H9 (cell line): ENCODE measurements around the gene ABCC4. TPM values are rescaled to one million over a fixed set of nuclear protein-coding genes. Genes with fewer than 3 reads are reported as not detected.
A peak's percentile ranks its signal among the peaks of the same experiment; 100 is the strongest.

Experiments
- DNase-seq: peaks from one replicate; pipeline ENCODE4 v3.0.0-alpha.2; 2017
- H2AFZ ChIP-seq: one replicate; pipeline ENCODE4 v1.6.1; 2013; ENCODE audit warnings: mild to moderate bottlenecking, low read length, control low read depth, moderate library complexity
- H2AK5ac ChIP-seq: 2 replicates; pipeline ENCODE4 v1.6.1; 2013; ENCODE audit warnings: low read length, control low read depth, mixed read lengths; ENCODE audit not compliant: insufficient read length
- H2BK120ac ChIP-seq: one replicate; pipeline ENCODE4 v1.6.1; 2013; ENCODE audit warnings: low read depth, mild to moderate bottlenecking, low read length, control low read depth, inconsistent platforms; ENCODE audit not compliant: poor library complexity, severe bottlenecking
- H2BK12ac ChIP-seq: 2 replicates; pipeline ENCODE4 v1.6.1; 2013; ENCODE audit warnings: low read length, control low read depth, mixed read lengths, low read depth; ENCODE audit not compliant: insufficient read length
- H2BK15ac ChIP-seq: 2 replicates; pipeline ENCODE4 v1.6.1; 2013; ENCODE audit warnings: low read depth, low read length, control low read depth
- H2BK20ac ChIP-seq: one replicate; pipeline ENCODE4 v1.6.1; 2013; ENCODE audit warnings: low read depth, mild to moderate bottlenecking, low read length, control low read depth, inconsistent platforms; ENCODE audit not compliant: poor library complexity, severe bottlenecking
- H2BK5ac ChIP-seq: 2 replicates; pipeline ENCODE4 v1.6.1; 2013; ENCODE audit warnings: low read length, control low read depth, mixed read lengths; ENCODE audit not compliant: insufficient read length
- H3K14ac ChIP-seq: 2 replicates; pipeline ENCODE4 v1.6.1; 2013; ENCODE audit warnings: low read length, control low read depth; ENCODE audit not compliant: insufficient read depth
- H3K18ac ChIP-seq: 2 replicates; pipeline ENCODE4 v1.6.1; 2013; ENCODE audit warnings: low read depth, mild to moderate bottlenecking, mixed read lengths, low read length, control low read depth; ENCODE audit not compliant: insufficient read length
- H3K23ac ChIP-seq: 2 replicates; pipeline ENCODE4 v1.6.1; 2013; ENCODE audit warnings: low read length, control low read depth, mixed read lengths, low read depth; ENCODE audit not compliant: insufficient read length
- H3K23me2 ChIP-seq: 2 replicates; pipeline ENCODE4 v1.6.1; 2013; ENCODE audit warnings: low read depth, mild to moderate bottlenecking, mixed read lengths, low read length, control low read depth; ENCODE audit not compliant: insufficient read length, poor library complexity, severe bottlenecking
- H3K27ac ChIP-seq: 2 replicates; pipeline ENCODE4 v1.5.1; 2013; ENCODE audit warnings: low read length, control low read depth, mixed read lengths, low read depth; ENCODE audit not compliant: insufficient read length
- H3K27me3 ChIP-seq: 2 replicates; pipeline ENCODE4 v1.6.1; 2013; ENCODE audit warnings: low read length, control low read depth, inconsistent platforms; ENCODE audit not compliant: insufficient read depth
- H3K4ac ChIP-seq: 2 replicates; pipeline ENCODE4 v1.6.1; 2013; ENCODE audit warnings: low read depth, mild to moderate bottlenecking, control low read depth, inconsistent platforms, low read length, moderate library complexity
- H3K4me1 ChIP-seq: 2 replicates; pipeline ENCODE4 v1.6.1; 2013; ENCODE audit warnings: low read length, control low read depth, inconsistent platforms; ENCODE audit not compliant: insufficient read depth
- H3K4me2 ChIP-seq: 2 replicates; pipeline ENCODE4 v1.6.1; 2013; ENCODE audit warnings: low read length, control low read depth, mixed read lengths; ENCODE audit not compliant: insufficient read length, insufficient read depth
- H3K56ac ChIP-seq: 2 replicates; pipeline ENCODE4 v1.6.1; 2013; ENCODE audit warnings: low read depth, mild to moderate bottlenecking, mixed read lengths, low read length, control low read depth; ENCODE audit not compliant: insufficient read length
- H3K79me1 ChIP-seq: 2 replicates; pipeline ENCODE4 v1.6.1; 2013; ENCODE audit warnings: low read depth, mild to moderate bottlenecking, moderate library complexity, low read length, control low read depth, inconsistent platforms; ENCODE audit not compliant: insufficient read depth, poor library complexity, severe bottlenecking
- H3K79me2 ChIP-seq: 2 replicates; pipeline ENCODE4 v1.6.1; 2013; ENCODE audit warnings: low read length, control low read depth, inconsistent platforms; ENCODE audit not compliant: insufficient read depth
- H3K9ac ChIP-seq: 2 replicates; pipeline ENCODE4 v1.6.1; 2013; ENCODE audit warnings: low read length, control low read depth, mixed read lengths; ENCODE audit not compliant: insufficient read length; ENCODE audit errors: extremely low read depth
- H3K9me3 ChIP-seq: one replicate; pipeline ENCODE4 v1.6.1; 2013; ENCODE audit warnings: low read depth, low read length, inconsistent platforms; ENCODE audit not compliant: control insufficient read depth
- H3T11ph ChIP-seq: one replicate; pipeline ENCODE4 v1.6.1; 2013; ENCODE audit warnings: mild to moderate bottlenecking, low read length, control low read depth, inconsistent platforms
- H4K20me1 ChIP-seq: one replicate; pipeline ENCODE4 v1.6.1; 2013; ENCODE audit not compliant: control insufficient read depth, insufficient read length, insufficient read depth
- H4K5ac ChIP-seq: 2 replicates; pipeline ENCODE4 v1.6.1; 2013; ENCODE audit warnings: low read depth, mild to moderate bottlenecking, mixed read lengths, low read length, control low read depth; ENCODE audit not compliant: insufficient read length
- H4K8ac ChIP-seq: replicated peaks from 2 replicates; pipeline ENCODE4 v1.6.1; 2013; ENCODE audit warnings: low read length, control low read depth, mixed read lengths, low read depth; ENCODE audit not compliant: insufficient read length
- H4K91ac ChIP-seq: 2 replicates; pipeline ENCODE4 v1.6.1; 2013; ENCODE audit warnings: low read depth, mild to moderate bottlenecking, moderate library complexity, mixed read lengths, low read length, control low read depth; ENCODE audit not compliant: insufficient read length
- H3K27ac Mint-ChIP-seq, 3 experiments: 2 replicates in 2 of 3; 3 replicates in 1 of 3; pipeline ENCODE4 v1.8.0; 2020 to 2021; ENCODE audit warnings: mixed read lengths in 3 of 3, mild to moderate bottlenecking in 1 of 3, moderate library complexity in 1 of 3
- H3K27me3 Mint-ChIP-seq: 2 replicates; pipeline ENCODE4 v1.8.0; 2021; ENCODE audit warnings: low read depth, mild to moderate bottlenecking, moderate library complexity, mixed read lengths
- H3K36me3 Mint-ChIP-seq, 3 experiments: 2 replicates in 2 of 3; 3 replicates in 1 of 3; pipeline ENCODE4 v1.8.0; 2020 to 2021; ENCODE audit warnings: low read depth in 3 of 3, mixed read lengths in 3 of 3; ENCODE audit not compliant: insufficient read depth in 1 of 3
- H3K4me1 Mint-ChIP-seq, 2 experiments: 2 replicates each; pipeline ENCODE4 v1.8.0; 2020; ENCODE audit warnings: mixed read lengths in 2 of 2
- H3K4me3 Mint-ChIP-seq, 2 experiments: 2 replicates in 1 of 2; 3 replicates in 1 of 2; pipeline ENCODE4 v1.8.0; 2020 to 2021; ENCODE audit warnings: mild to moderate bottlenecking in 2 of 2, mixed read lengths in 2 of 2, moderate library complexity in 1 of 2
- H3K9me3 Mint-ChIP-seq, 2 experiments: 2 replicates in 1 of 2; 3 replicates in 1 of 2; pipeline ENCODE4 v1.8.0; 2020; ENCODE audit warnings: mild to moderate bottlenecking in 2 of 2, mixed read lengths in 2 of 2, moderate library complexity in 1 of 2
- CTCF ChIP-seq: fragments of 200-600 bp; sonication (generic); conservative IDR thresholded peaks from 3 replicates; pipeline ENCODE4 v1.8.0; 2021; ENCODE audit warnings: antibody characterized with exemption, mild to moderate bottlenecking
- WGBS: extraction: QIAGEN DNeasy Blood & Tissue Kit; methylation state at CpG from one replicate; pipeline ENCODE4 v1.1.7; 2013; ENCODE audit warnings: missing lambda C conversion rate, low lambda C conversion rate, mixed read lengths; ENCODE audit not compliant: insufficient read length; ENCODE audit errors: extremely low coverage; 5-methylcytosine and 5-hydroxymethylcytosine counted together
- total RNA-seq: library from RNA; stranded (reverse); gene quantifications from 2 replicates; pipeline ENCODE4 v1.2.1, GENCODE V29; 2021

Gene ABCC4
- total RNA-seq, 1 experiment from 2014 or later: 5.9 TPM

DNA sequence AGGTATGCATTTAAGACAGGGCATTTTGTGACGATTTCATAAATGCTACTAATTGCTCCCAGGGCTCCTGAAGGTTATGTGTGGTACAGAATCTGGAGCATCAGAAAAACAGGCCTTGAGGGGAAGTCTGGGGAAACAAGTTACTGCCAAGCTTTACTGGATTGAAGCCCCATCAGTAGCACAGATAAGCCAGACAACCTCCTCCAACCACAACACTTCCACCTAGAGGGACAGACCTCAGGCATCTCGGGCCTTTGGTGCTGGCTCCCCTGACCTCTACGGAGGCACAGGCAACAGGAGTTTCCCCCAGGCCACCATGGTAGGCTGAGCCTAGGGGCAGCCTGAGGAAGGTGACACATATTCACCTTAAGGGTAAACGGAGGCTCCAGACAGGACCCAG is 54.1 kb downstream of the ABCC4 start:
- Histone ChIP-seq H3K79me1 (no peaks in the 10 kb centered on the region), H2AFZ (no peak overlapping the region), H2BK5ac (no peak overlapping the region), H4K20me1 (no peaks in the 10 kb centered on the region), H3K27me3 (no peaks in the 10 kb centered on the region), H3K56ac (no peak overlapping the region), H4K5ac (no peak overlapping the region), H3K79me2 (no peaks in the 10 kb centered on the region), H3K18ac (no peak overlapping the region), H2BK20ac (no peak overlapping the region), H2BK12ac (no peak overlapping the region), H3K23ac (no peak overlapping the region), H3K23me2 (no peaks in the 10 kb centered on the region), H3K9ac (no peak overlapping the region), H4K8ac (no peak overlapping the region), H3K4me2 (no peak overlapping the region), H2BK15ac (no peak overlapping the region), H2AK5ac (no peak overlapping the region), H2BK120ac (no peak overlapping the region), H3K27ac (no peak overlapping the region), H4K91ac (no peak overlapping the region), H3K9me3 (no peaks in the 10 kb centered on the region), H3K14ac (no peak overlapping the region), H3T11ph (no peak overlapping the region), H3K4me1 (no peaks in the 10 kb centered on the region), H3K4ac (no peak overlapping the region)
- Mint-ChIP-seq H3K27me3 (no peaks in the 10 kb centered on the region), H3K27ac (peak overlapping the region in 1 of 3 experiments; percentile 90; a peak in 1 of 7 replicates), H3K36me3 (no peaks in the 10 kb centered on the region), H3K4me3 (no peak overlapping the region), H3K4me1 (peaks cover 0 to 5% of the 10 kb centered on the region in 2 experiments; a peak in 2 of 4 replicates), H3K9me3 (no peaks in the 10 kb centered on the region)
- DNase-seq: no peak
- no peak for TF ChIP-seq CTCF
- WGBS: no CpG with 5 or more reads among the region's 4 CpGs
